TTC549 (cell line): ENCODE data around the gene WDR35.
"Not testable (repeated sequence)": the region's sequence is repeated elsewhere in the genome, so short reads cannot be mapped to it uniquely, and the experiment has no call there.

ENCODE experiments used
- FAIRE-seq: peaks from 2 replicates; lab custom pipeline; 2012; peaks lifted over from hg19 to GRCh38; lab: Jason Lieb, UNC

Gene WDR35

GRCh38 chr2:19893520-19894133 lies 96.3 kb downstream of the WDR35 start:
- no peak for FAIRE-seq

GRCh38 chr2:19891971-19892370 lies 97.9 kb downstream of the WDR35 start:
- FAIRE-seq: not testable (repeated sequence)

- FAIRE-seq: no peak
Observed at GRCh38 chr2:19890104-19890503, 99.8 kb downstream of the WDR35 start.

- FAIRE-seq: no peak
Observed at GRCh38 chr2:19888831-19889230, 101.1 kb downstream of the WDR35 start.

- no peak for FAIRE-seq
Observed at GRCh38 chr2:19887510-19887909, 102.4 kb downstream of the WDR35 start.

- FAIRE-seq: no peak
Observed at GRCh38 chr2:19886261-19886660, 103.6 kb downstream of the WDR35 start.

GRCh38 chr2:19885791-19886190 lies 104.1 kb downstream of the WDR35 start:
- no peak for FAIRE-seq

GRCh38 chr2:19883971-19884720 lies 105.8 kb downstream of the WDR35 start:
- FAIRE-seq: no peak

- no peak for FAIRE-seq
Observed at GRCh38 chr2:19883486-19883885, 106.4 kb downstream of the WDR35 start.

GRCh38 chr2:19882286-19882685 lies 107.6 kb downstream of the WDR35 start:
- no peak for FAIRE-seq

GRCh38 chr2:19881908-19882265 lies 108.0 kb downstream of the WDR35 start:
- no peak for FAIRE-seq

- FAIRE-seq: no peak
Observed at GRCh38 chr2:19881221-19881907, 108.5 kb downstream of the WDR35 start.

- FAIRE-seq: not testable (repeated sequence)
Observed at GRCh38 chr2:19880191-19880590, 109.7 kb downstream of the WDR35 start.

GRCh38 chr2:19879120-19879519 lies 110.8 kb downstream of the WDR35 start:
- no peak for FAIRE-seq

- no peak for FAIRE-seq
Observed at GRCh38 chr2:19878268-19879046, 111.4 kb downstream of the WDR35 start.

GRCh38 chr2:19876751-19877150 lies 113.2 kb downstream of the WDR35 start:
- no peak for FAIRE-seq

- no peak for FAIRE-seq
Observed at GRCh38 chr2:19875280-19875679, 114.6 kb downstream of the WDR35 start.

- FAIRE-seq: no peak
Observed at GRCh38 chr2:19874726-19875125, 115.2 kb downstream of the WDR35 start.

- no peak for FAIRE-seq
Observed at GRCh38 chr2:19873014-19873413, 116.9 kb downstream of the WDR35 start.

GRCh38 chr2:19872302-19872701 lies 117.6 kb downstream of the WDR35 start:
- FAIRE-seq: no peak

- FAIRE-seq: no peak
Observed at GRCh38 chr2:19871836-19872235, 118.1 kb downstream of the WDR35 start.

GRCh38 chr2:19870792-19871191 lies 119.1 kb downstream of the WDR35 start:
- no peak for FAIRE-seq
